Activated gamma-delta T cell treated with anti-CD3 and anti-CD28 coated beads, Interleukin-2, amount 50 U/mL, for 16 hours (primary cell): ENCODE data around the gene PCSK7.
A peak's percentile ranks its signal among the peaks of the same experiment; 100 is the strongest.

Experiments
- DNase-seq: peaks from one replicate; pipeline ENCODE4 v3.0.0-alpha.2; 2020; ENCODE audit warnings: low read depth

The PCSK7 gene

GRCh38 chr11:117181586-117182550 is 50.0 kb downstream of the PCSK7 start:
- no peak for DNase-seq

- no peak for DNase-seq
Measured at GRCh38 chr11:117180661-117181585, 51.0 kb downstream of the PCSK7 start.

DNA sequence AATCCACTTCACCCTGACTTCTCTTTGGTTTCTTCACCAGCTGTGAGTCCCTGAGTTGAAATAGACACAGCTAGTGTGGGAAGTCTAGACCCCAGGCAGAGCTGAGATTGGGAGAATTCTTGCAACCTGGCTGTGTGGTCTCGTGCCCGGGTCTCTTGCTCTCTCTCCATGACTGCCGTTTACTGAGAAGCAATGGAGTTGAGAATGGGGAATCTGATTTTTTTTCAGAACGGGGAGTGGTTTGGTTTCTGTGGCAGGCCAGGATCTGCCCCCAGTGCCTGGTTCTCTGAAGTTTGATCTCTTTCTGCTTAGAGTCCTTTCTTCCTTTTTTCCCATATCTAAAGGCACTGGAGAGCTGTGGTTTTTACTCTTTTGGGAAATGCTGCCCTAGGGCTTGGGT is 51.9 kb downstream of the PCSK7 start:
- no peak for DNase-seq

GRCh38 chr11:117179048-117179999 is 52.5 kb downstream of the PCSK7 start:
- no peak for DNase-seq

DNA sequence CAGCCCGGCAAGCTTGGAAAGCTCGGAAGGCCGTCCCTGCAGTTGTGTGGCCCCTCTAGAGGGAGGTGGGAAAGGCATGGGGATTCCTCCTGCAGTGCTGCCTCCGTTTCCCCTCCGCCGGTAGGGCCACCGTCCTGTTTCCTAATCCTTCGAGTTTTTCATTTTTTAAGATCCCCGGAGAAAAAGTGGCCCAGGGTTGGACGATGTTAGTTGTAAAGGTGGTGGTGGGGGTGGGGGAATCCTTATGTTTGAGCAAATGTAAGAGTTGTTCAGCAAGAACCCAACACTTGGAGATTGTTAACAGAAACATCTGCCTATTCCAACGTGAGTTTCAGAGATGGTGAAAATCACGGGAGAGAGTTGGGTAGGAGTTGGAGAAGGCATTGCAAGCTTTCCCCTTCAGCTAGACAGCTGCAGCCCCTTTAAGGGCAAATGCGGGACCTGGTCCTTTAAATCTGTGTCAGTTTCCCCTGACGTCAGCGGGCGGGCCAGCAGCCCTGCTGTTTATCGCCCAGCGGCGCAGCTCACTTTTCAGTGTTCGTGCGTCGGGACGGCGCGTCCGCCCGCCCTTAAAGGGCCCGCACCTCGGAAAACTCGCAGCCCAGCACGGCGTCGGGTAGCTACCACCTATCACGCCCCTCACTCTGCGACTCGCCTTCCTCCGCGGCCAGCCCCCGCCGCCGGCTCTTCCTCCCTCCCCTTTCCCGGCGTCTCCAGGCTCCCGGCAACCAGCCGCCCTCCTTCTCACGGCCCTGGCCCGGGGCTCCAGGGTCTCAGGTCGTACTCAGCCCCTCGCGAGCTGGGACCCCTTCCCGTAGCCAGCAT is 53.5 kb downstream of the PCSK7 start, which contains the start of gene SIDT2:
SIDT2 (plus strand) TSS at position 534 of the 825 bp plus-strand sequence. CDS start 521 bp downstream, outside the sequence.
- peak; percentile 74 for DNase-seq

GRCh38 chr11:117177534-117178209 is 54.2 kb downstream of the PCSK7 start:
- no peak for DNase-seq

- no peak for DNase-seq
Measured at GRCh38 chr11:117176186-117176585, 55.7 kb downstream of the PCSK7 start.

DNA sequence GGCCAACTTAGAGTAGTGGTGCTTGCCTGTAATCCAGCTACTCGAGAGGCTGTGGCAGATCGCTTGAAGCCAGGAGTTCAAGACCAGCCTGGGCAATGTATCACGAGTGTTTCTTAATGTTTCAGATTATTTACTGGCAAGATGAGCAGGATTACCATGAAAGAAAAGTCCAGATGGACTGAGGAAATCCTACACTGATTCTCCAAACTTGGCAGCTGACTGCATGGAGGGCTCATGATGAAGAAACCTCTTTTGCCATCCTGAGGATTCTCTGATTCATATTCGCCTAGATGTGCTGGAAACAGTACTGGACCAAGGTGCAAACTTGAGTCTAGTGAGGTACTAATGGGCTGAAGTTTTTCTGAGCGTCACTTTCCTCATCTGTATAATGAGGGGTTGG is 56.1 kb downstream of the PCSK7 start:
- no peak for DNase-seq

DNA sequence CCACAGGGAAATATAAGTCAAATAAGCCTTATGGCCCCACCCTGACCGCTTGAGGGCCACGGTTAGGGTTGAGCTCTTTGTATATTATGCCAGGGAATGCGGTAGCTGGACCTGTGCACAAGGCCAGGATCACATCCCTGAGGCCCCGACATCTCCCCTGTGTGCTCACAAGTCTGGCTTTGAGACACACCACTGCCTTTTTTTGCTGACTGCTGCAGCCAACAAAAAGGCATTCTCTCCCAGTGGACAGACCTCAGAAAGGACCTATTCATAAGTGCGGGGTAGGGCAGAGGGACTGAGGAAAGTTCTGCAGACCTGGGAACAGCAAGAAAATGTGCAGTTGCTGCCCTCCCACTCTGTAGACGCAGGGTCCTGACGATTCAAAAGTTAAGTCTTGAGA is 56.8 kb downstream of the PCSK7 start:
- no peak for DNase-seq

- DNase-seq: no peak
Measured at GRCh38 chr11:117172724-117173421, 59.0 kb downstream of the PCSK7 start.

- no peak for DNase-seq
Measured at GRCh38 chr11:117171404-117172061, 60.3 kb downstream of the PCSK7 start.

- no peak for DNase-seq
Measured at GRCh38 chr11:117171007-117171403, 60.9 kb downstream of the PCSK7 start.

DNA sequence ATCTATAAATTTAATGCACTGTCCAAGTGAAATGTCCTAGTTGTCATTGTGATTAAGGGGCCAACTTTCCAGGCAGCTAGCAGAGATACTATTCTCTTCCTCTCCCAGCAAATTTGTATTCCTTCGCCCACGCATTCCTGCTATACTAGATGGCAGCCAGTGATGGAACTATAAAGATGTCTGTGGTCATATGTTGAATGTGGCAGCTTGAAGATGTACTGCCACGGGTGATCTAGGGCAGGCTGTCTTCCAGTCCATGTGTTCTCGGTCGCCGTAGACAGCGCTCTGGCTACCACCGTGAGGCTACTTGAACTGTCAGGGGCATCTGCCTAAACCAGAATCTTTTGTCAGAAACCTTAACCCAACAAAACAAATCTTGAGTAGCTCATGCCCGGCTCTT is 61.7 kb downstream of the PCSK7 start:
- no peak for DNase-seq

- DNase-seq: no peak
Measured at GRCh38 chr11:117169736-117170135, 62.1 kb downstream of the PCSK7 start.

DNA sequence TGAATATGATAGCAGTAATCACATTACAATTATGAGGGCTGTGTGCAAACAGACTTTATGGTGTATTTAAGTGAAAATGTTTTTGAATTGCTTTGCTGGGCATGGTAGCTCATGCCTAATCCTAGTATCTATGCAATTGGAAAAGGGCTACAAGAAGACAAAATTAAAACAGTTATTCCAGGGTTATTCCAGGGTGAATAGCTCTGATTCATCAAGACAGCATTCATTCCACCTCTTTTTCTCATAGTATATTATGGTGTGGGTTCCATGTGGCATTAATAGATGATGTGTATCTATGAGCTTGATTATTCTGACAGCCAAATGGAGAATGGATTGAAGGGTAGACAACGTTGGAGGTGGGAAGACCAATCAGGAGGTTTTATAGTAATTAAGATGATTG is 65.4 kb downstream of the PCSK7 start:
- DNase-seq: no peak

DNA sequence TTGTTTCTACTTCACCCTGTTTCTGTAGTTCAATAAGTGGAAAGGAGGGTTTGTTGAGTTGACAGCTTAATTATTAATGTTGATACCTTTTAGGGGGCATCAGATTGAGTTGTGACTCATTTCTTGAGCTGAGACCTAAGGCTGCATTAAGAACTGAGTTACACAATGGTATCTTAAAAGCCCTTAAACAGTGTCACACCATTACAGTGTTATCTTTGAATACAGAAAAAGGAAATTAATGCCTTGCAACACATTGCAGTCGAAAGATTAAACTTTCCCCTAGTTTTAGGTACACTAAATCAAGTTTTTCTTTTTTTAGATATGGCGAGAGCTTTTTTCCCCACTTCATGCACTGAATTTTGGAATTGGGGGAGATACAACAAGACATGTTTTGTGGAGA is 71.0 kb downstream of the PCSK7 start:
- DNase-seq: no peak

DNA sequence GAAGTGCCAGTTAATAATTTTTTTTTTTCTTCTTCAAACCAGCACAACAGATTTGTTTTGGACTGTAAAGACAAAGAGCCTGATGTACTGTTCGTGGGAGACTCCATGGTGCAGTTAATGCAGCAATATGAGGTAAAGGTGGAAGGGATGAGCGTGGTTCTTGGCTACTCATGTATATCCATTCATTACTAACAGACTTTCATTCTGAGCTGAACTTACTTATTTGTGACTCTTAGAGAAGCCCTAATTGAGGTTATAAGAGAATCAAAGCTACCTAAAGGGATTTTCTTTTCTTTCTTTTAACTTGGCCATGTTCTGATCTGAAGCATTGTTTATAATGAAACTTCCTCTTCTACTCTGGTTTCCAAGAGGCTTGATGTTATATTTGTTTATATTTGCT is 72.0 kb downstream of the PCSK7 start:
- DNase-seq: no peak

- DNase-seq: no peak
Measured at GRCh38 chr11:117157507-117157906, 74.4 kb downstream of the PCSK7 start.

- DNase-seq: no peak
Measured at GRCh38 chr11:117154468-117154867, 77.4 kb downstream of the PCSK7 start.
